HG02798 (cell line): ENCODE measurements around the gene RSKR.
"Not testable (repeated sequence)": the region's sequence is repeated elsewhere in the genome, so short reads cannot be mapped to it uniquely, and the experiment has no call there.

Source experiments
- ATAC-seq: cut with Tn5 transposase; IDR thresholded peaks from one replicate; pipeline ENCODE4 v1.9.1; 2021; ENCODE audit warnings: mild to moderate bottlenecking; ENCODE audit not compliant: unreplicated experiment, poor library complexity

Gene RSKR

DNA sequence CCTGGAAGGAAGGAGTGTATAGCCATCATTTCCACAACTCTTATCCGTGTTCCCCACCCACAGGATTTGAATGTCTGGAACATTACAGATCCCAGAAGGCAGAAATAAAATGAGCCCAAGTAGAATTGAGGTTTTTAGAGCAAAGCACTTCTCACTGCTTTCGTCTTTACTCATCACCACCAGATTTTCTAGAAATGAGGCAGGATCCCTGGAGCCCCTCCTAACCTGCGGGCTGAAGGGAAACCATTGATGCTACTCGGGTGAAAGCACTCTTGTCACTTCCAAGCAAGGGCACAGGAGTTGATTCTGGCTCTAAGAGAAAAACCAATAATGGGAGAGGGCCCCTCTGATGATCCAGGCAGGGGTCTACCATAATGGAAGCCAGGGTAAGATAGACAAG lies 34.5 kb downstream of the RSKR start:
- ATAC-seq: no peak

DNA sequence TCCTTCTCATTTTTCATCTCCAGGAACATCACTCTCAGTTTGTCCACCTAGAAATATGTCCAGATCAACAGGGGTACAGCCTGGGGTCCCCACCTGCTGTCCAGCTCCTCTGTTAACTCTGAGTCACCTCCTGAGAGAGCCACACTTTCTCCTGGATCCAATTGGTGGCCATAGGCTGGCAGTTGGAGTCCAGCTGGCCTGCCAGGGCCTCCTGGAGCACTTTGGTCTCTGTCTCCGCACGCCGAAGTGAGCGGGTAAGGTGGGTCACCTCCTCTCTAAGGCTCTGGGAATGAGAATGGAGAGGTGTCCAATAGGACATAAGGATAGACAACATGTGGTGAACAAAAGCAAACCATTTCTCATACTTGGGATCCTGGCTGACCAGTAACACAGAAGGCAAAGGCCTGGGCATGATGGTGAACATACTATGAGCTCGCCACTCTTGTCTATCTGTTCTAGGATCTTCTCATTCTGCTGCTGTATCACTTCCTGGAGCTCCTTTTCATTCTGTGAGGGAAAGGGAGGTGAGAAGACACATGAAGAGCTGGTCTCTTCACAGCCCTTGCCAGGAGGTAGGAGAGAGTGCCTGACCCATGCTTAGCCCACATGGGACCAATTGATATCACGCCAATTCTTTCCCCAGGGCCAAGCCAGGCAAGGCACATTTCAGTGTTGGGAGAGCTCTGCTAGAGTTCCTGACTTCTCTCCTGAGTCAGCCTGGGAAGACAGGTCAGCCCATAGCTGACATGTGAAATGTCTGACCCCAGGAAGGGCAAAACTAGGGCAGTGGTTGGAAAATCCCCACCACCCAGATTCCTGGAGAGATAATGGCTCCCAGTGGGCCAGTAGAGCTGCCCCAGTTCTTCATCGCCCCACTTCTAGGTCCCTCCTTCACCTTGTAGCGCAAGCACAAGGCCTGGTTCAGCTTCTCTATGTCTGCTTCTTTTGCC lies 35.5 kb downstream of the RSKR start:
- ATAC-seq: no peak

DNA sequence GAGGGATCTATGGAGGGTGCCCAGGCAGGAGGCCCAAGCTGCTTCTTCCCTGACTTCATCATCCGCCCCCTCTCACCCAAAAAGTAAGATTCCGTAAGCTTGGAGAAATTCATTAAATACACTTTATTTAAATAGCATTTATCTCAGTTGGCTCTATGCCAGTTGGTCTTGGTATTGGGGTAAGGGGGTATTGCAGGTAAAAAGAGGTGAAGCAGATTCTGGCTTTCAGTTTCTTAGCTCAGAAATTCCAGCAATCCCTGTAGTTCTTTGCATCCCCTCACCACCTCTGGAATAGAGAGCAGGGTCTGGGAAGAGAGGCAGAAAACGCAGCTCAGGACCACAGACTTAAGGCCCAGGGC lies 36.5 kb downstream of the RSKR start:
- ATAC-seq: no peak

DNA sequence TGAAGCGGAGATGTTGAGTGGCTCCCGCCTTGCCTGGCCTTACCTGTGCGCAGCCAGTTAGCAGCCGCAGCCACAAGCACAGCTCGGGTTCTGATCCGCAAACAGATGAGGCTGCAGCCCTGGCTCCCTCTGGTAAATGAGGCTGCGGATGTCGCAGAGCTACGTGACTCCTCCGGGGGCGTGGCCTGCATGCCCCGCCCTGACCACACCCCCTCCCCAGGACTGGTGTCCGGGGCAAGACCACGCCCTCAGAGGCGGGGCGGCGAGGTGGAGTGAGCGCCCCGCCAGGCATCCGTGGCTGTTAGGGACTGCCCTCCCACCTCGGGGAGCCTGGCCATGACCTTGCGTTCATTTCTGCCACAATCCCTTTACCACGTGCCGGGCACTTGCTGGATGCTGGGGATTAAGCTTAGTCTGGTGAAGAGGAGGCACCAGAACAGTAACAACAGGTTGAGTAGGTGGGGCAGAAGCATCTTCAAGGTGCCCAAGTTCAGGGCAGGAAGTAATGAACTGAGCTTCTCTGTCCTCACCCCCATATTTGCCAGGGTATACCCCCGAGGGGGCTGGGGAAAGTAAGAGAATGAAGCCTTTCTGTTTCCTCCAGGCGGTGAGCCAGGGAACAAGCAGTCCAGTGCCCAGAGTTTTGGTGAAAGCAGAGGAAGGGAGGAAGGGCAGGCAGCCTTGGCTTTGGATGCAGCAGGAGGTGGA lies 37.1 kb downstream of the RSKR start, which contains the start of gene ALDOC:
TSS of gene ALDOC (minus strand) at position 138 of the 708 bp plus-strand sequence. CDS start 1,363 bp downstream, outside the sequence.
- peak; percentile 92 for ATAC-seq

DNA sequence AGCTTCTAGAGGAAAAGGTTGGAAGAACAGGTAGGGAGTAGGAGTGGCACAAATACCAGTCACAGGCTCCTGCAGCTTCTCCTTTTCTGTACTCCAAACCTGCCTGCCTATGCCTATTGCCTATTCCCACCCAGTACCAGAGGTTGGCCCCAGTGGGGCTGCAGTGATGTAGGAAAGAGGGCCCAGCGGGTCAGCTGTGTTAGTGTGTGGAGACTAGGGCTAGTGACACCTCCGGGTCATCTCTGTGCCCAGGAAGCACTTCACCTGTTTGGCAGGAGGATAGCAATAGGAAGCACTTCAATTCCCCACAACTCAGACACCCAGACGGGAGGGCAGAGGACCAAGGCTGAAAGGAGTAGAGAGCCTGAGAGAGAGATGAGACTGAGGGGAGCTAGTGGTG lies 38.0 kb downstream of the RSKR start:
- ATAC-seq: not testable (repeated sequence)

DNA sequence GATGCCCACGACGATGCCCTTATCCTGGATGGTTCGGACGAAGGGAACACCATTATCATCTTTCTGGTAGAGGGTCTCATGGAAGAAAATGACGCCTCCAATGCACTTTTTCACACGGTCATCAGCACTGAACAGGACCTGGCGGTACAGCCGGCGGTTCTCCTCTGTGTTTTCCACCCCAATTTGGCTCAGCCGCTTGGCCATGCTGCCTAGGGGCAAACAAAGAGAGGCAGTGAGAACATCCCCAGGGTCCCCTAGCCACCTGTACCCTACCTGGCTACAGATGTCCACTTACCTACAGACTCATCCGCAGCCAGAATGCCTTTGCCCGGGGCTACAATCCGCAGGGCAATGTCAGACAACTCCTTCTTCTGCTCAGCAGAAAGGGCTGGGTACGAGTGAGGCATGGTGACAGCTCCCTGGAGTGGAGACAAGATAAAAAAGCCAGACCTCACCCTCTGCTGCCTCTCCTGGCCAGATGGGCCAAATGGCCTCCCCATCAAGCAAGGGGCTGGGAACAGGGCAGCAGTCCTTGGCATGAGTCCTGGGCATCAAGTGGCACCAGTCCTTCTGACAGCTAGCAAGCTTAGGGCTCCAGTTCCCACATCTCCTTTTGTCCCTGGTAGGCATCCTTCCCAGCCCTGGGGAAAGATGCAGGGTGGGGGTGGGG lies 38.7 kb downstream of the RSKR start:
- ATAC-seq: no peak

DNA sequence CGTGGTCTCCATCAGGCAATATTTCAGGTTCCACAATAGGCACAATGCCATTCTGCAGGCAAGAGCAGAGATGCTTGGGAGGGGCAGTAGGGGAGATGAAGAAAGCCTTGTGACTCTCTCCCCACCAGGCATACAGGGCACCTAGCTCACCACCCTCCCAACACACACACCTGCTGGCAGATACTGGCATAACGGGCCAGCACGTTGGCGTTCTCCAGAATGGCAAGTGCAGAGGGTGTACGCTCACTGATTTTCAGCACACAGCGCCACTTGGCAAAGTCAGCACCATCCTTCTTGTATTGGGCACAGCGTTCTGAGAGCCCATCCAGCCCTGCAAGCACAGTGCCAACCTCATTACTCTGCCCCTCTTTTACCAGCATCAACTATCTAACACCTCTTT lies 39.5 kb downstream of the RSKR start:
- no peak for ATAC-seq

DNA sequence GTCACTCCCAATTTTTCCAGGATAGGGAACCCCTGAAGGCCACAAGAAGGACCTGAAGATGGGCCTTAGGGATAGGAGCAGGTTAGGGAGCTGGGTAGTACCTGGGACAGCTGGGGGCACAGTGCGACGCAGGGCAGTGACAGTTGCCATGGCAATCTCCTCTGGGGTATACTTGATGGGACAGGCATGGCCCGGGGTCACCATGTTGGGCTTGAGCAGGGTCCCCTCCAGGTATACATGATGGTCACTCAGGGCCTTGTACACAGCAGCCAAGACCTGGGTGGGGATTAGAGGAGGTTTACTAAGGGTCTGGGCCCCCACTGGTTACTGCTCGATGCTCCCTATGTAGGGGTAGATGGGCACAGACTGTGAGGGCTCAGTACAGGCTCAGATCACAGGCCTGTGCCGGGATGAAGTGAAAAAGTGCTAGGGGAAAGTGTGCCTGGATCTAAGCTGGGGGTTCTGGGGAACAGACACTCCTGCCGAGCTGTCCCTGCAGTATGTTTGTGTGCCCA lies 40.0 kb downstream of the RSKR start:
- no peak for ATAC-seq

DNA sequence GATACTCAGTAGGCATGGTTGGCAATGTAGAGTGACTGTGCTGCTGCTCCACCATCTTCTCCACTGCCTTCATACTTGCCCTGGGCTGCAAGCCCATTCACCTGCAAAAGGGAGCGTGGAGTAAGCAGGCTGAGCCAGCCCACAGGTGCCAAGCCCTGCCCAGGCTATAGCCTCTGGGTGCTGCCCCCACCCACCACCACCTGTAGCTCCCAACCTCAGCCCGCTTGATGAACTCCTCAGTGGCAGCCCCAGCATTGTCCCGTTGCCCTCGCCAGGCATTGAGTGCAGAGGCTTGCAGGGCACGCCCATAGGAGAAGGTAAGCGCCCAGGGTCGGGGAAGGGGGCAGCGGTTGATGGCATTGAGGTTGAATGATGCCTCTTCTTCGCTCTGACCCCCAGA lies 40.5 kb downstream of the RSKR start:
- no peak for ATAC-seq

DNA sequence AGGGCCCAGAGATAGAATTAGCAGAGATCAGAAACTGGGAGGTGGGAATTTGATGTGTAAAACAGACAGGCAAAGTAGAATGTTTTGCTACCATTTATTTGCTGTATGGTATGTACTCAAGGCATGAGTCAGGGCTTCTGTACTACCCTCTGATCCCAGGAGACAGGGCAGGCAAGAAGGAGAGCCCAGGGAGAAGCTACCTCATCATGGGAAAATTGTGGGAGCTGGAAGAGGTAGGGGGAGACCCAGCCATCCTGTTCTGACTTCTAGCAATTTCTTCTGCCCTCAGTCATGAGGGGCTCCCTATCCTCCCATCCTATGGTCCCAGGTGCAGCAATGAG lies 41.0 kb downstream of the RSKR start:
- no peak for ATAC-seq

DNA sequence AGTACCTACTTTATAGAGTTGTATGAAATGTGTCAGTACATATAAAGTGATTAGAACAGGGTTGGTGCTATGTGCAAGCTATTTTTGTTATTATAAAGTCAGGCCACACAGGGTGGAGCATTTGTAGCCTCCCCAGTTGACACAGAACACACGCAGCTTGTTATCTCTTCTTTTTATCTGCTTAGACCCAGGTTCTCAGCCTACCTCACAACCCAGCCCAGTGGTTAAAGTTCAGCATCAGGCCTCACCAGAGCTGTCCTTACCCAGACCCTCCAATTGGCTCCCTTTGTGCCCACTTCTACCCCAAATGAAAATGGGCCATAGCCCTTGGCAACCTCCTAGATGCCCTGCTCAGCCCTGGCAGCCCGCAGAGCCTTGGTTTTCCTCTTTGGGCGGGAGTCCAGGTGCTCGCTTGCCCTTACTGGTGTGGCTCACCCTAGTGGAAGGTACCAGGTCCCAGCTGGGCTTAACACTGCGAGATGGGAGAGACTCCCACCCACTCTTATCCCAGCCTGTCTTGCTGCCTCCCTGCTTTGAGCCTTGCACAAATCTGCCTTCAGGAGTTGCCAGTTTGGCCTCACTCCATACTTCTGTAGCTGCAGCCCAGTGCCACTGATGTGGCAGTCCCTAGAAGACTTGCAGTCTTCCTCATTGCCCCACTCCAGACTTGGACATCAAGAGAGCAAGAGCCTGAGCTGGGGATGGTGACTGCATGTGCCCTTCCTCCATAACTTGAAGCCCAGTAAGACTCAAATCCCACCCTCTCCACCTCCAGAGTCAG lies 41.5 kb downstream of the RSKR start:
- ATAC-seq: no peak

DNA sequence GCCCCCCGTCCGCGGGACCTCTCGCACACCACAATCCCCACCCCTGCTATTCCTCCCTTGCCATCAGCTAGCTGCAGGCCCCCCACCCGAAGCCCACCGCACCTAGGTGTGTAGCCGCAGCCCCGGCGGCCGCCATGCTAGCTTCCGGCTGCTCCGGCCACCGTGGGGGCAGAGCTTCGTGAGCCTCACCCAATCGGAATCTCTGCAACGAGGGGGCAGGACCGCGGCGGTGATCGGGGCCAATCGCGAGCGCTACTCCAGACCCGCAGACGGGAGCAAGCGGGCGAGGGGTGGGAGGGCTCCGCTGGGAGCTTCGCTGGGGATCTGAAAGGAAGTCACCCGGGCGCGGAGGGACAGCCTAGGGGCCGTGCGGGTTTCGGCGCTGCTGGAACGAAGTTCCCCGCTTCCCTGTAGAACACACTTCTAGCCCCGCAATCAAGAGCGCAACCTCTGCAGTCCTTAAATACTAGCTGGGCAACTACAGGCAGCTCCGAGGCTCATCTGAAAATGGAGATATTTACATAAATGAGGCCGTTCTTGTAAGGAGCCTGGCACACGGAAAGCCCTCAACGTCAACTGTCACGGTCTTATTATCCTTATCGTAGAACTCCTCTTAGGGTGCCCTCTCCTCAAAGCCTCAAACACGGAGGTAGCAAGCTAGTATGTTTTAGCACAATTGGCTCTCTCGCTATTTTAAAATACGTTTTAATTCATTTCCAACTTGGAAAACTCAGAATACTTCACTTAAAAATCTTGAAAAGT lies 42.4 kb downstream of the RSKR start, which contains the start of gene PIGS:
TSS of gene PIGS (minus strand) at position 164 of the 762 bp plus-strand sequence. CDS start at position 136, 28 bp downstream.
- ATAC-seq: peak; percentile 93

DNA sequence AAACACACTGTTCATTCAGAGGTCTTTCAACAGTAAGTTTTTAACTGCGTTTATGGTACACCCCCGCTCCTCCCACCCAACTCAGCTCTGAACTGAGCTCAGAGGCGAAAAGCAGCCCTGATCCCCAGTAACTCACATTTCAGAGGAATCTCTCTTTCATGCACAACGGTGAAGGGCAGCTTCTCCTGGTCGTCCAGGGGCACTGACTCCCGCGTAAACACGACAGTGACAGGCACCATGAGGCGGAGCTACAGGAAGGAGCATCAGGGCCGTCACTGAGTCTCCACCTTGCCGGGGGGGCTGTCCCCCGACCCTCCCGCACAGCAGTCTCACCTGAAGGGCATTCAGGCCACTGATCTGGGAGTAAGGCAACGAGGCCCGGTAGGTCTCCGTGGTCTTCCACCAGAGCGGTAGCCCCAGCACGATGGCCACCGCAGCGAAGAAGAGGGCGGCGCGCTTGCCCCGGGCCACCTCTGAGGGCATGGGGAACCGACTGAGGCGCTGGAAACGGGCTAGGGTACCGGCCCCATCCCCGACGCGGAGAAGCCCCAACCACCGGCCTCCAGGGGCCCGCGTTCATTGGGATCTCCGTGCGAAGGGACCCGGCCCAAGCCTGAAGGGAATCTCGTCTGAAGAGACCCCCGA lies 43.1 kb downstream of the RSKR start:
- ATAC-seq: peak; percentile 17

DNA sequence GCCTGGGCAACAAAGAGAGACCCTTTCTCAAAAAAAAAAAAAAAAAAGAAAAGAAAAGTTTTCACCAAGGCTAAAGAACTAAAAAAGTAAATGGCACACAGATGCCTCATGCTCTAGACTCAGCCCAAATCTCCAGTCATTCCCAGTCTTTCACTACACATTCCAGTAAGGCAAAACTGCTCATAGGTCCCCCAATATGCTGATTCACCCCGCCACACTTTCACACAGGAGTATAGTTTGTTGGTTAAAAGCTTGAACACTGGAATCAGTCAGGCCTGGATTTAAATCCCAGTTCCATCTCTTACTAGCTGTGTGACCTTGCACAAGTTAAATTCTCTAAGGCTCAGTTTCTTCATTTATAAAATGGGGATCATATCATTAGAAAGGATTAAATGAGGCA lies 44.5 kb downstream of the RSKR start:
- ATAC-seq: no peak

DNA sequence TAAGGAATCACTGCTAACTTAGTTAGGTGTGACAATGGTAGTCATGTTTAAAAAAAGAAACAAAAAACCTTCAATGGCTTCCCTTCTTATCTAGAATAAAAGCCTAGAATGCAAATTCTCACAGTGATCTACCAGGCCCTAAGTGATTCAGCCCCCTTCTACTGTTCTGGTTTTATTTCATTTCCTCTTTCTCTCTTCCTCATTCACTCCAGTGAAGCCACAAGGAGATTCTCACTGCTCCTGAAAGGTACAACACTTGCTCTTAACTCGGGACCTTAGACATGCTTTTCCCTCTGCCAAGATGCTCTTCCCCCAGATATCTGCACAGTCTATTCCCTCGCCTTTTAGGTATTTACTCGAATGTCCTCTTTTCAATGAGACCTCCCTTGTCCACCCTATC lies 46.4 kb downstream of the RSKR start:
- ATAC-seq: no peak

DNA sequence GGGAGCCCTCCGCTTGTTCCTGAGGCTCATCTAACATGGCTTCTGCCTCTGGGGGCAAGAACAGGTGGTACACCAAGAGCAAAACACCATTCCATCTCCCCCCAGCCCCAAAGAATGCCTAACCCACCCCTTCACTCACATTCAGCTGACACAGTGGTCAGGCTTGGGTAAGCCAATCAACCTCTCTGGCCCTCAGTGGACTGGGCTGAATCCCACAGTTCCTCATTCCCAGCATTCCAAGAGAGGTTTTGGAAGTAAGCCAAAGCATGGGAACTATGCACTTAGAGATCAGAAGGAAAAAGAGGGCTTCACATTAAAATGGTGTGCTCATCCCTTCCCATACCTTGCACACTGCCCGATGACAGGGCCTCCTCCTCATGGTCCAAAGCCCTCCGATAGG lies 50.5 kb downstream of the RSKR start:
- ATAC-seq: no peak
